Smooth muscle cell (in vitro differentiated cells): ENCODE data around the gene SUB1. TPM values are rescaled to one million over a fixed set of nuclear protein-coding genes. Genes with fewer than 3 reads are reported as not detected.

ENCODE experiments used
- DNase-seq: peaks from one replicate; lab custom pipeline; 2025; ENCODE audit not compliant: unreplicated experiment; lab: John Stamatoyannopoulos, UW
- H2AFZ ChIP-seq: fragments of 200-600 bp; sonication (generic); 2 replicates; pipeline ENCODE4 v1.6.0; 2016; ENCODE audit warnings: antibody characterized with exemption, low read depth, mild to moderate bottlenecking
- H3F3A ChIP-seq: fragments of 200-600 bp; sonication (generic); 2 replicates; pipeline ENCODE4 v1.6.0; 2017; ENCODE audit warnings: antibody characterized with exemption, low read depth
- H3K27ac ChIP-seq: fragments of 200-600 bp; sonication (generic); 2 replicates; pipeline ENCODE4 v1.5.1; 2016; ENCODE audit warnings: low read depth, mild to moderate bottlenecking
- H3K27me3 ChIP-seq: fragments of 200-600 bp; sonication (generic); 2 replicates; pipeline ENCODE4 v1.6.1; 2016; ENCODE audit warnings: low read depth, mild to moderate bottlenecking
- H3K36me3 ChIP-seq: fragments of 200-600 bp; sonication (generic); 2 replicates; pipeline ENCODE4 v1.5.1; 2016; ENCODE audit warnings: low read depth
- H3K4me1 ChIP-seq: fragments of 200-600 bp; sonication (generic); 2 replicates; pipeline ENCODE4 v1.5.1; 2016; ENCODE audit warnings: low read depth
- H3K4me2 ChIP-seq: fragments of 200-600 bp; sonication (generic); 2 replicates; pipeline ENCODE4 v1.6.0; 2016; ENCODE audit warnings: mild to moderate bottlenecking
- H3K4me3 ChIP-seq: fragments of 200-600 bp; sonication (generic); 2 replicates; pipeline ENCODE4 v1.5.1; 2016; ENCODE audit warnings: mild to moderate bottlenecking
- H3K79me2 ChIP-seq: fragments of 200-600 bp; sonication (generic); 2 replicates; pipeline ENCODE4 v1.6.0; 2016; ENCODE audit warnings: low read depth, mild to moderate bottlenecking
- H3K9ac ChIP-seq: fragments of 200-600 bp; sonication (generic); 2 replicates; pipeline ENCODE4 v1.6.0; 2016; ENCODE audit warnings: low read depth
- H3K9me3 ChIP-seq: fragments of 200-600 bp; sonication (generic); replicated peaks from 2 replicates; pipeline ENCODE4 v1.5.1; 2016; ENCODE audit warnings: low read depth
- H4K20me1 ChIP-seq: fragments of 200-600 bp; sonication (generic); 2 replicates; pipeline ENCODE4 v1.6.0; 2016; ENCODE audit warnings: low read depth
- CTCF ChIP-seq: fragments of 200-600 bp; sonication (generic); IDR thresholded peaks from 2 replicates; pipeline ENCODE4 v1.5.1; 2017; ENCODE audit warnings: borderline replicate concordance, mild to moderate bottlenecking, antibody characterized with exemption; ENCODE audit not compliant: insufficient read depth, poor library complexity, severe bottlenecking
- WGBS: methylation state at CpG from one replicate; pipeline ENCODE4 v1.1.7; 2016; ENCODE audit warnings: low lambda C conversion rate; 5-methylcytosine and 5-hydroxymethylcytosine counted together
- polyA plus RNA-seq: library from polyadenylated mRNA; unstranded; fragments of >200 nt; fragmentation: Nextera tagmentation; extraction: Ambion mirVana; gene quantifications from 2 replicates; pipeline ENCODE4 v1.2.1, GENCODE V29; 2016
- total RNA-seq: library from RNA; depleted of rRNA; stranded (reverse); fragments of >200 nt; gene quantifications from 2 replicates; pipeline ENCODE4 v1.2.3, GENCODE V29; 2014

The SUB1 gene
- total and polyA plus RNA-seq, 2 experiments from 2014 or later: 321 to 466 TPM

- no peaks in the 10 kb centered on the region for H3K9me3 ChIP-seq
- no peak overlapping the region for H3K27ac ChIP-seq
- H3K27me3 ChIP-seq: no peaks in the 10 kb centered on the region
- peaks cover 1% of the 10 kb centered on the region for H3F3A ChIP-seq
- no peaks in the 10 kb centered on the region for H3K4me1 ChIP-seq
- WGBS: 71% methylated on average over 12 of the region's 12 CpGs
- peaks cover 8% of the 10 kb centered on the region for H3K79me2 ChIP-seq
- H3K4me2 ChIP-seq: no peak overlapping the region
- H3K36me3 ChIP-seq: no peaks in the 10 kb centered on the region
- no peak for DNase-seq
- H3K9ac ChIP-seq: no peak overlapping the region
- no peak for TF ChIP-seq CTCF
- peak overlapping the region; percentile 37 for H2AFZ ChIP-seq
- H4K20me1 ChIP-seq: peaks cover 3% of the 10 kb centered on the region
- H3K4me3 ChIP-seq: no peak overlapping the region
These were observed 4.2 kb upstream of the SUB1 start for GRCh38 chr5:32581010-32581785.

- no peaks in the 10 kb centered on the region for H3K36me3 ChIP-seq
- no peaks in the 10 kb centered on the region for H3K9me3 ChIP-seq
- no peak for TF ChIP-seq CTCF
- H3K9ac ChIP-seq: no peak overlapping the region
- peaks cover 10% of the 10 kb centered on the region for H3K4me1 ChIP-seq
- H3K4me2 ChIP-seq: no peak overlapping the region
- H4K20me1 ChIP-seq: peaks cover 28% of the 10 kb centered on the region
- WGBS: 79% methylated on average over 16 of the region's 16 CpGs
- H3K79me2 ChIP-seq: peaks cover 33% of the 10 kb centered on the region
- no peak for DNase-seq
- H3F3A ChIP-seq: peaks cover 13% of the 10 kb centered on the region
- no peak overlapping the region for H3K27ac ChIP-seq
- no peaks in the 10 kb centered on the region for H3K27me3 ChIP-seq
- no peak overlapping the region for H3K4me3 ChIP-seq
- H2AFZ ChIP-seq: no peak overlapping the region
These were observed 1.6 kb upstream of the SUB1 start for GRCh38 chr5:32583582-32584232.

GRCh38 chr5:32584646-32585045 lies 711 bp upstream of the SUB1 start:
- 31% methylated on average over 6 of the region's 6 CpGs for WGBS
- H3K9ac ChIP-seq: peak overlapping the region; percentile 99
- DNase-seq: no peak
- peaks cover 20% of the 10 kb centered on the region for H3F3A ChIP-seq
- H3K27me3 ChIP-seq: no peaks in the 10 kb centered on the region
- H4K20me1 ChIP-seq: peaks cover 37% of the 10 kb centered on the region
- peak overlapping the region; percentile 92 for H3K4me3 ChIP-seq
- H2AFZ ChIP-seq: peak overlapping the region; percentile 88
- H3K79me2 ChIP-seq: peaks cover 42% of the 10 kb centered on the region
- H3K36me3 ChIP-seq: no peaks in the 10 kb centered on the region
- no peaks in the 10 kb centered on the region for H3K9me3 ChIP-seq
- H3K4me1 ChIP-seq: peaks cover 10% of the 10 kb centered on the region
- TF ChIP-seq CTCF: no peak
- peak overlapping the region; percentile 91 for H3K4me2 ChIP-seq
- peak overlapping the region; percentile 99 for H3K27ac ChIP-seq
